HUES64 (cell line): ENCODE data around the gene ATXN7.
A peak's percentile ranks its signal among the peaks of the same experiment; 100 is the strongest.

Experiments
- H3K27ac ChIP-seq: 2 replicates; pipeline ENCODE4 v1.7.0; 2013; ENCODE audit warnings: low read depth, low read length, inconsistent platforms
- H3K27me3 ChIP-seq: 2 replicates; pipeline ENCODE4 v1.6.1; 2013; ENCODE audit warnings: mild to moderate bottlenecking, low read length; ENCODE audit not compliant: insufficient read depth
- H3K36me3 ChIP-seq: 2 replicates; pipeline ENCODE4 v1.6.1; 2013; ENCODE audit warnings: mild to moderate bottlenecking, low read length; ENCODE audit not compliant: insufficient read depth
- H3K4me1 ChIP-seq: 2 replicates; pipeline ENCODE4 v1.6.1; 2013; ENCODE audit warnings: mild to moderate bottlenecking, low read length, moderate library complexity; ENCODE audit not compliant: insufficient read depth
- H3K4me3 ChIP-seq: 2 replicates; pipeline ENCODE4 v1.5.1; 2013; ENCODE audit warnings: mild to moderate bottlenecking, low read length, moderate library complexity
- H3K9ac ChIP-seq: 2 replicates; pipeline ENCODE4 v1.6.1; 2013; ENCODE audit warnings: mild to moderate bottlenecking, low read depth, low read length
- H3K9me3 ChIP-seq: 2 replicates; pipeline ENCODE4 v1.6.1; 2013; ENCODE audit warnings: low read depth, low read length; ENCODE audit not compliant: insufficient read depth
- WGBS: fragments of 150-250, 120-280 bp; methylation state at CpG from one replicate; pipeline ENCODE4 v1.1.7; 2013; ENCODE audit warnings: missing lambda C conversion rate; 5-methylcytosine and 5-hydroxymethylcytosine counted together

The ATXN7 gene

GRCh38 chr3:64030741-64031140 is 167.1 kb downstream of the ATXN7 start:
- H3K36me3 ChIP-seq: no peaks in the 10 kb centered on the region
- no peaks in the 10 kb centered on the region for H3K27me3 ChIP-seq
- WGBS: 9% methylated on average over 16 of the region's 16 CpGs
- H3K9ac ChIP-seq: no peak overlapping the region
- H3K4me3 ChIP-seq: no peak overlapping the region
- H3K9me3 ChIP-seq: 0 out of 2 replicates have a peak, but pooled peaks cover 2% of the 10 kb centered on the region
- H3K4me1 ChIP-seq: peaks cover 16% of the 10 kb centered on the region
- no peak overlapping the region for H3K27ac ChIP-seq

DNA sequence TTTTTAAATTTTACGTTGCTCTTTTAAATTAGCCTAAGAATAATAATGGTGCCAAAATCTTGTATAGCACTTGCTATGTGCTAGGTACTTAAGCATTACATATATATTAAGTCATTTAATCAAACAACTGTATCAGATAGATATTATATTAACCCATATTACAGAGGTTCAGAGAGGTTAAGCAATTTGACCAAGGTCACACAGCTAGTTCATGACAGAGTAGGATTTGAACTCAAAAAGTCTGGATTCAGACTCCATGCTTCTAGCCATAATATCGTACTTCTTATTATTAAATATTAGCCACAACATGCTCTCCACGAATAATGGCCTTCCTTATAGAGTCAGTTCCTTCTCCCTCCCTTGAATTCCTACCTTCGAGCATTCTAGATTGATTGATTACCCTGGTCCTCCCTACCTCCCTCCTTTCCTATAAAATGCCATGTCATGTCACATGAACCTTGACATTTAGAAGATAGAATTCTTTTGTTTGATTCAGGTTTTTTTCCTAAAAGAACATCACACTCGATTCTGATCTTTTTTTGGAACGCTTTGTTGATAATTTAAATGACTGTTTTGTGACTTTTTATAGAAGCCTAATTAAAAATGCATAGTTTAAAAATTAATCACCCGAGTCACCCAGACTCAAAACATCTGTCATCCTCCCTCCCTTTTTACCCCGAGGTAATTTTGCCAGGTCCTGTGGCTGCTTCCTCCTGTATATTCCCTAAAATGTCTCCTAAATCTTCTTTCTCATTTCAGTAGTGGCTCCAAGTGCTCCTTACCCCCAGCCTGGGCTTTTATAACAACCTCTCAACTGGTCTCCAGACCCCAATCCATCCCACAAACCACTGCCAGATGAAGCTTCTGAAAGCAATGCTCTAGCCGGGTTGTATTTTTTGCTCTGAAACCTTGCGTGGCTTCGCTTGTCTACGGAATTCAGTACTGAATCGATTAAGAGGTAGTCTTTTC is 168.2 kb downstream of the ATXN7 start:
- Histone ChIP-seq H3K9ac (0 out of 2 replicates have a peak overlapping the region, but pooled peaks have one; percentile 32), H3K27ac (no peak overlapping the region; the same call in 1 of the 2 replicates), H3K9me3 (0 out of 2 replicates have a peak, but pooled peaks cover 2% of the 10 kb centered on the region), H3K4me1 (peaks cover 16% of the 10 kb centered on the region), H3K4me3 (no peak overlapping the region), H3K36me3 (no peaks in the 10 kb centered on the region), H3K27me3 (no peaks in the 10 kb centered on the region)
- WGBS: 81% methylated on average over 11 of the region's 13 CpGs

- Histone ChIP-seq H3K4me1 (peaks cover 16% of the 10 kb centered on the region), H3K36me3 (no peaks in the 10 kb centered on the region), H3K4me3 (no peak overlapping the region), H3K27ac (no peak overlapping the region), H3K9me3 (0 out of 2 replicates have a peak, but pooled peaks cover 2% of the 10 kb centered on the region), H3K27me3 (no peaks in the 10 kb centered on the region), H3K9ac (no peak overlapping the region)
- 95% methylated on average over 2 of the region's 2 CpGs for WGBS
These were observed 169.4 kb downstream of the ATXN7 start for GRCh38 chr3:64033069-64033468.

DNA sequence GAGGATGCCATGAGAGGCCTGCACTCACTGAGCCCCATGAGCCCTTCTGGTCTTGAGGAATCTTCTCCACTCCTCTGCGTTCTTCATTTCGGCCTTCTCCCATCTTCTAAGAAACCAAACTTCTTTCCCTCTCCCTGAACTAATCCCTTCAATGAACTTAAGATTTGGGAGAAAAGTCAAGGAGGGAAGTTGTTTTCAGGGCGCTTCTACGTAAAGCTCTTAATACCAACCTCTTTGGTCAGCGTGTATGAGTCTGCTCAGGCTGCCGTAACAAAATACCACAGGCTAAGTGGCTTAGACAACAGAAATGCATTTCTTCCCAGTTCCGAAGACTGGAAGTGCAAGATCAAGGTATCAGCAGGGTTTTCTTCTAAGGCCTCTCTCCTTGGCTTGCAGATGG is 173.4 kb downstream of the ATXN7 start:
- Histone ChIP-seq H3K27ac (no peak overlapping the region), H3K36me3 (no peaks in the 10 kb centered on the region), H3K9ac (no peak overlapping the region), H3K4me3 (no peak overlapping the region), H3K27me3 (no peaks in the 10 kb centered on the region), H3K9me3 (0 out of 2 replicates have a peak, but pooled peaks cover 2% of the 10 kb centered on the region), H3K4me1 (no peaks in the 10 kb centered on the region)
- 97% methylated on average over 7 of the region's 7 CpGs for WGBS

DNA sequence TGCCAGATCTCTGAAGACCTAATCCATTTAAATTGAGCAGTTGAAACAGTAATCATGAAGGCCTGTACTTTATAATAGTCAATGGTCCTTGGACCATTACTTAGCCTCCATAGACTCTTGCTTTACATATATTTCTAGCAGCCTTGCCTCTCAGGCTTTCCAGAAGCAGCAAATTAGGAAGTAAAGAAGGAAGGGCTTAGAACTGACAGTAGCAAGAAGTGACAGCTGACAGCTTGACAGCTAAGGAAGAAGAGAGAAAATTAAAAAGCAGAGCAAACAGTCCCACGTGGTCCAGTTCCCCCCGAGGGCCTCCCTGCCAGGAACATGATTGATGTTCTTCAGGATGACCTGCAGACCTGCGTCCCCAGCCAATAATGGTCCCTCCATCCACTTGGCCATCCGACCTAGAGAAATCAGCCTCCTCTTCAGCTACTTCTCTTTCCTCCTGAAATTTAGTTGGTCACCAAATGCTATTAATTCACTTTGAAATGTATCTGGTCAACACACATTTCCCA is 174.6 kb downstream of the ATXN7 start:
- 0 out of 2 replicates have a peak, but pooled peaks cover 2% of the 10 kb centered on the region for H3K9me3 ChIP-seq
- no peak overlapping the region for H3K9ac ChIP-seq
- H3K4me3 ChIP-seq: no peak overlapping the region
- no peaks in the 10 kb centered on the region for H3K27me3 ChIP-seq
- H3K27ac ChIP-seq: no peak overlapping the region
- H3K4me1 ChIP-seq: no peaks in the 10 kb centered on the region
- 82% methylated on average over 4 of the region's 4 CpGs for WGBS
- no peaks in the 10 kb centered on the region for H3K36me3 ChIP-seq

- WGBS: 91% methylated on average over 4 of the region's 4 CpGs
- Histone ChIP-seq H3K36me3 (no peaks in the 10 kb centered on the region), H3K4me1 (no peaks in the 10 kb centered on the region), H3K9ac (no peak overlapping the region), H3K27ac (no peak overlapping the region), H3K9me3 (0 out of 2 replicates have a peak, but pooled peaks cover 2% of the 10 kb centered on the region), H3K27me3 (no peaks in the 10 kb centered on the region), H3K4me3 (no peak overlapping the region)
These were observed 175.7 kb downstream of the ATXN7 start for GRCh38 chr3:64039332-64039731.

DNA sequence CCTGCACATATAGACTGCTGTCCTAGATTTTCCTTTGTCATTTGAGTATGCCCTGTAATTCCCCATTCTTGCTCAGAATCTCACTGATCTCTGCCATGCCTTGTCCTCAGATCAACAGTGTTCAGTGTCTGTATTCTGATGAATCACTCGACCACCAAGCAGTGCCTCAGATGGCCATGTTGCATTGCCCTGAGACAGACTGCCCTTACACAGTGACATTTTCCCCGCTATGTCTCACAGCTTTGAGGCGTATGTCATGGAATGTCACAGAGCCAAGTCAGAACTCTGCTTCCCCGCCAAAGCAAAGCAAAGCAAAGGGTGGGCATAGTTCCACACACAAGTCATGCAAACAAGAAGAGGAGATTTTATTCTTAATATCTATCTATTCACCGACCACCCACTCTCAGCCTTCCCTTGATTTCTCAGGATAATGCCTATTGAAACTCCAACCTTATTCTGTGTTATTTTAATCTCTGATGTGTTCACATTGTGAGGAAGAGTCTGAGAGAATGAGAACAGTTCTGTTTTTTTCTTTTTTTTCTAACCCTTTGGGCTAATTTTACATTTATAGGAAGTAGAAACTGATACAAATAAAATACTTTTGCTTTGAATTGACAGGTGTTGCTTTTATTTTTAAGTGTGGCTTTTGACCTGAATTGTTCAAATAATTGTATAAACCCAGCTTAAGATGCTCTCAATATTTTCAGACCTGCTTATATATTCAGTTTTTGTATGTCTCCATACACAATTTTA is 176.5 kb downstream of the ATXN7 start:
- Histone ChIP-seq H3K4me3 (no peak overlapping the region), H3K9me3 (no peaks in the 10 kb centered on the region), H3K36me3 (no peaks in the 10 kb centered on the region), H3K27me3 (no peaks in the 10 kb centered on the region), H3K4me1 (no peaks in the 10 kb centered on the region), H3K27ac (no peak overlapping the region), H3K9ac (no peak overlapping the region)
- WGBS: 89% methylated on average over 4 of the region's 5 CpGs

GRCh38 chr3:64042952-64043351 is 179.3 kb downstream of the ATXN7 start:
- Histone ChIP-seq H3K4me1 (peaks cover 11% of the 10 kb centered on the region), H3K9me3 (no peaks in the 10 kb centered on the region), H3K36me3 (no peaks in the 10 kb centered on the region), H3K27me3 (no peaks in the 10 kb centered on the region), H3K9ac (no peak overlapping the region), H3K4me3 (no peak overlapping the region), H3K27ac (no peak overlapping the region)
- WGBS: no CpG with 5 or more reads among the region's 1 CpG

GRCh38 chr3:64046592-64046991 is 182.9 kb downstream of the ATXN7 start:
- H3K36me3 ChIP-seq: no peaks in the 10 kb centered on the region
- H3K9ac ChIP-seq: no peak overlapping the region
- H3K4me1 ChIP-seq: peaks cover 35% of the 10 kb centered on the region
- H3K9me3 ChIP-seq: no peaks in the 10 kb centered on the region
- 86% methylated on average over 3 of the region's 3 CpGs for WGBS
- no peaks in the 10 kb centered on the region for H3K27me3 ChIP-seq
- H3K27ac ChIP-seq: no peak overlapping the region
- no peak overlapping the region for H3K4me3 ChIP-seq

DNA sequence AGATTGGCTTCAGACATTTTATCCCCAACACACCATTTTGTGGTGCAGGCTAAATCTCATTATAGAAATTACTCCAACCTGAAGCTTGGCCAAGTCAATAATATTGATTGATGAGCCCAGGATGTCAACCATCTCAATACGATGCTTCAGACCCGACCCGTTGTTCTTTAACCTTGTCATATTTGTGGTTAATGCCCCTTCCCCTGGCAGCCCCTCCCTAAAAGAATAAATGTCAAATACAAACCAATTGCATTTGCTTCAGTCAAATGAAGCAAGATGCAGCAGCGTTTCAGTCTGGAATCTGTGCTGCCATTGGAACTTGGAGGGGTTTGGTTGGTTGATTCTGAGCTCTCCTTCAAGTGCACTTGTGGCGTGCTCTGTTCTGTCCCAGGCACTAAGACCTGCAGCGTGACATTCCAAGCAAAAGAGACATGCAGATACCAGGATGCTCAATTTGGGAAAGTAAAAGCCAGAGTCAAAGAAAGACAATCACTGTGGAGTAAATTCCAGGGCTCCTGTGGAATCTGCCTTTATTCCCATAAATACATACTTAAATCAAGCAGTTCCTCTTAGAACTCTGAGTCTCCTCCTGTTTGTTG is 183.4 kb downstream of the ATXN7 start:
- H3K27me3 ChIP-seq: no peaks in the 10 kb centered on the region
- H3K27ac ChIP-seq: no peak overlapping the region
- WGBS: 72% methylated on average over 6 of the region's 6 CpGs
- no peak overlapping the region for H3K9ac ChIP-seq
- H3K4me3 ChIP-seq: no peak overlapping the region
- H3K4me1 ChIP-seq: peaks cover 35% of the 10 kb centered on the region
- no peaks in the 10 kb centered on the region for H3K36me3 ChIP-seq
- no peaks in the 10 kb centered on the region for H3K9me3 ChIP-seq
